Occipital lobe (tissue), 2 donors: ENCODE results near the gene EFCAB14. TPM values are rescaled to one million over a fixed set of nuclear protein-coding genes. Genes with fewer than 3 reads are reported as not detected.
"Not testable (repeated sequence)": the region's sequence is repeated elsewhere in the genome, so short reads cannot be mapped to it uniquely, and the experiment has no call there.

Source experiments
- DNase-seq: peaks from one replicate; lab custom pipeline; 2025; lab: John Stamatoyannopoulos, UW
- total RNA-seq: library from RNA; depleted of rRNA; stranded (reverse); fragments of >200 nt; gene quantifications from one replicate; pipeline ENCODE4 v1.2.3, GENCODE V29; 2014

Gene EFCAB14
- total RNA-seq, 1 donor from 2014 or later = 13.6 TPM

DNA sequence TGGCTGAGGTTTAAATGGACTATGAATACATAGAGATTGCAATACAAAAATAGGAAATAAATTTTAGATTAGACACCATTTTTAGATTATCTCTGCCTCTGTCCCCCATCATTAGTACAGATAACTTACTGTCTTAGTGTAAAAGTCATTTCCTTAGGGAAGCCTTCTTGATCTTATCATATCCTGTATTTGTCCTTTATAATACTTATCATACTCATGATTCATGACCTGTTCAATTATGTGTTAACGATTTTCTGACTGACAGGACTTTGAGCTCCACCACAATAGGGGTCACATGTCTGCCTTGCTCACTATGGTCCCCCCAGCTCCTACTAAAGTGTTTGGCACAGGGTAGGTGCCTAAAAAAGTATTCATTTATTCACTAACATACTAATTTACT lies 32.7 kb downstream of the EFCAB14 start:
- no peak for DNase-seq

DNA sequence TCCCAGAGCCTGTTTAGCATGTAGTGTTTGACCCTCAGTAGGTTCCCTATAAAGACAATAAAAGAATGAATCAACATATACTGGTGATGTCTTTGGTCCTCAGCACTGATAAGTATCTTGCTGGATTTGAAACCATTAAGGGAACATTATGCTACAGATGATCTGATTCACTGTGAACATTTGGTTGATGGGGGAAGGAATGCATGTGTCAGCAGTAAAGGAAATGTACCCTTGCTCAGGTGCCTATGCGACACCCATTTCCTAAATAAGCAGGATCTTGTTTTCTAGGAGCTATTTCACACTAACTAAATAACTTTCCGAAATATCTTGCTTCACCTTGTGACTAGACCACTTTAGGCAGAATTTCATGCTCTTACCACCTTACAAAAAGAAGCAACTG lies 34.2 kb downstream of the EFCAB14 start:
- no peak for DNase-seq

DNA sequence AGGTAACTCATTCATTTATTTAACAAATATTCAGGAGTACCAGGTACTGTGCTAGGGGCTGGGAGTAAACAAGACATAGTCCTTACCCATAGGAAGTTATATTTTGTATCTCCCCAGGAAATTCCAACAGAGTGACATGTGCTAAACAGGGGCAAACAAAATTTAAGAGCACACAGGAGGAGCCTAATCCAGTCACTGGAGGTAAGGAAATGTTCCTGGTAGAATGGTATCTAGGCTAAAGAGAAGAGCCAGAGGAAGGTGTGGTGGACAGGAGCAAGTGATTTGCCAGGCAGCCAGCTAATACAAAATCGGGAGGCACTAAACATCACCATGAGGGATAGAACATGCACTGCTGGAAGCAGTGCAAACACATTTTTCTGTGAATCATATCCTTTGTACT lies 36.9 kb downstream of the EFCAB14 start:
- no peak for DNase-seq

DNA sequence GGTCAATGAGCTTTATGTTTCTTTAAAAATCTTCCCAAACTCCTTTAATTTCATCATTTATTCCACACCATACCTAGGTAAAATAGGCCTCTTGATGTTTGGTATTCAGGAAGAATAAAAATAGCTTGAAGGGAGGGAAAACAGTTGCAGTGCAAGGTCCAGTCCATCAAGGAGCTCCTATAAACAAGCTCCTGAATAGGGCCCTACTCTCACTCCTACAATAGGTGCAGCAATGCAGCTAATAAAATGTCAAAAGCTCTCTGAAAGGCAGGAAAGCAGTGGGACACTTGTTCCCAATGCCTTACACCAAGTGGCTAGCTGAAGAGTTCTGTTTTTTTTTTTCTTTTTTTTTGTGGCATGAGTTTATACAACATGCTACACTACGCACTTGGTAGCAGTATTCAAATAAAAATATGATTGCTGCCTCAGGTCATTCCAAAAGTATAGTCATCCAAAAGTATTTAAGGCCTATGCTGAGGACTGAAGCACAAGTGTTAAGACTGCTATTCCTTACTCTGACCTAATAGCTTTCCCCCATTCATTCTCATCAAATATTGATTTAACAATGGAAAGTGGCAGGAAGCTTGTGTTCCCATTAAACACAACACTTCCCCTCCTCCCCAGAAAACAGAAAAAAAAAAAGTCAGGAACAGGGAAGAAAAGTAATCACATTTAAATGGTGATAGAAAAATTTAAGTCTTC lies 37.4 kb downstream of the EFCAB14 start:
- no peak for DNase-seq

DNA sequence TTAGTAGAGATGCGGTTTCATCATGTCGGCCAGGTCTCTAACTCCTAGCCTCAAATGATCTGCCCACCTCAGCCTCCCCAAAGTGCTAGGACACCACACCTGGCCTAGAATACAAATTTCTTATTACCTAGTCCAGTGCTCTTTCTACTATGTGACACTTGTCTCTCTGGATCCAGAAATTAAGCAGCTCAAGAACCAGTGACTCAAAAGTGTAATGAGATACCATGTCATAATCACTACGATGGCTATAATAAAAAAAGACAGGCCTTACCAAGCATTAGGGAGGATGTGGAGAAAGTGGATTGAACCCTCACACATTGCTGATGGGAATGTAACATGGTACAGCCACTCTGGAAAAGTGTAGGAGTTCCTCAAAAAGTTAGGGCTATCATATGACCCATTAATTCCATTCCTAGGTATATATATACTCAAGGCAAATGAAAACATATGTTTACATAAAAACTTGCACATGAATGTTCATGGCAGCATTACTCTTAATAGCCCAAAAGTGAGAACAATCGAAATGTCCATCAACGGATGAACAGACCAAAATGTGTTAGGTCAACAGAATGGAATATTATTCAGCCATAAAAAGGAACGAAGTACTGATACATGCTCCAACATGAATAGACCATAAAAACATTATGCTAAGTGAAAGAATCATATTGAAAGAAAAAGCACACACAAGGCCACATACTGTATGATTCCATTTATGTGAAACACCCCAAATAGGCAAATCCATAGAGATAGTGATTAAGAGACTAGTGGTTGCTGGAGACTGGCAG lies 38.9 kb downstream of the EFCAB14 start:
- DNase-seq = no peak

DNA sequence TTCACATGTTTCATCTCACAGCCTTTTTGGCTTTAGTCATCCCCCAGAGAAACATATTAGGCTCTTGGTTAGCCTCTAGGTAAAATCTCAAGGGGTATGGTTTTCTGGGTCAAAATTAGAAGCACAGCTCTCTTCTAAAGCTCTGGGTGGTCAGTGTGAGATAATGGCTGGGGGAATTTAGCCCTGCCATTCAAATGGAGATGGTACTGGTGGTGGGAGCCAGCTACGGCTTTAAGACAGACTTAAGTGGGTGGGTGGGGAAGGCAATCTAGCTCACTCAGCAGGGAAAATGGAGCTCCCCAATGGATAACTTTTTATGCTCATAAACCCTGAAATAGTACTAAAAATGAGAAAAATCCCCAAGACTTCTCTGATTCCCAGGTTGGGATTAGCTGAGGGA lies 41.6 kb downstream of the EFCAB14 start:
- no peak for DNase-seq

DNA sequence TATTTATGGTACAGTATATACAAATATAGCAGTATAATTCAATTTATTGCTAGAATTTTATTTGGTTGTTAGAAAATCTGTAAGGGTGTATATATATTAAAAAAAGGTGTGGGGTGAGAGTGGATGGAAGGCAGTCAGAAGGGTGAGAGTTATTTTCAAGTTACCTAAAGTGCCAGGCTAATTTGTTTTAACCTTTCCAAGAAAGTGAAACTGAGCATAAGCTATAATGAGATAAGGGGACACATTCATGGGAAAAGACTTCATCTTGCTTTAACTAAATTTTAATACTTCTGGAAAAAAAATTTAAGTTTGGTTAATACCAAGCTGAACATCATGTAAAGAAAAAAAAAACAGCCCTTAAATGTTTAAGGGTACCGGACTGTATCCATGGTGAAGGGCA lies 42.4 kb downstream of the EFCAB14 start:
- no peak for DNase-seq

DNA sequence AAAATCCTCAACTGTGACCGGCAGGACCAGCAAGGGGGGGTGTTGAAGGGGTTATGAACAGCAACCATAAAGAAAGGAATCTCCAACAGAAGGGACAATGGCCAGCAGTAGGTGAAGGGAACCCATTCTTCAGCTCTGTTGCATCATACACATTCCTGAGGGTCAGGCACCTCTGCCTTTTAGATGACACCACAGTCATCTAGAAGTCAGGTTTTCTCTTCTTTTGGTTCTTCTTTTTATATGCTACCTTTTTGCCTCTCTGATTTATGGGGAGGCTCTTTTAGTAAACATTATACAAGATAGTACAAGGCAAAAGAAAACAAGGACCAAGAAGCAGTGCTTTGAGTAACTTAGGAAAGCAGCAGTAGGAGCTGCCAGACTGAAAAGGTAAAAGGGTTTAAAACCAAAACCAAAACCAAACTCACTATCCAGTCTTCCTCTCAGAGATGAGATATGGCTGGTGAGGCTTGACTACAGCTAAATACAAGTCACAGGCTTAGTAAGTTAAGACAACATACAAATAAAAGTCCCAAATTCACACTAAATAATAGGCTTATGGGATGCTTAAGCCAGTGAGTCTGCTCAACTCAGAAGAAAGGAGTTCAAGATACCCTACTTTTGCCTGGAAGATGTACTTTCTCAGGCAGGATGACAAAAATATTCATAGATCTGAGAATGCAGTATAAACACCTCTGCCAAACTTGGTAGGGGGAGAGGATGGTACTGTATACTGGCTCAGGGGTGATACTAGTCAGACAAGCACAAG lies 43.2 kb downstream of the EFCAB14 start:
- DNase-seq = no peak

DNA sequence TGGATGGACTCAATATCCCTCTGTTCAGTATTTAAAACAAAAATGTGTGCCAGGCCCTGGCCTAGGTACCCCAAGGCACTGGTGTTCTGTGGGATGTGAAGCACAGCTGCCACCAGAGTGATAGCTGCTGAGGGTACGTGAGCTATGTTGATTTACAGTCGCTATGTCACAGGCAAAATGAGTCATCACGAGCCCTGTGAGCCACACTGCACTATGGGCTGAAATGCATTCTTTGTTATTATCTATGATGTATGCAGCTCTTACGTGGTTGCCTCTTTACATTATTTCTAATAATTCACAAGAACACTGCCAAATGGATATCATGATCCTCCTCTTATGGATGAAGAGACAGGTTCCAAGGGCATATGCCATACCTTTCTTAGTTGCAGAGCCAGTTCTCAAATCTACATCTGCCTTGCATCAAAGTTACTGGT lies 45.1 kb downstream of the EFCAB14 start:
- DNase-seq = no peak

DNA sequence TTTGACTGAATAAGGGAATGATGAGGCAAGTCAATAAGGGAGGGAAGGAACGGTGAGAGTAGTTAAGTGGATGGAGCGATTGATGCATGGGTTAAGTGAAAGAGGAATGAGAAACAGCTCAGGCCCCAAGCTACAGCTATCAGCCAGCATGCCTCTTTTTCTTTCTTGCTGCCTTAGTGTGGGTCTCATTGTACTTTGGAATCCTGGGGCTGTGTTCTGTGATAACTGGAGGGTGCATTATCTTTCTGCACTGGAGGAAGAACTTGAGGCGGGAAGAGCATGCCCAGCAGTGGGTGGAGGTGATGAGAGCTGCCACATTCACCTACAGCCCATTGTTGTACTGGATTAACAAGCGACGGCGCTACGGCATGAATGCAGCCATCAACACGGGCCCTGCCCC lies 46.2 kb downstream of the EFCAB14 start:
- no peak for DNase-seq

DNA sequence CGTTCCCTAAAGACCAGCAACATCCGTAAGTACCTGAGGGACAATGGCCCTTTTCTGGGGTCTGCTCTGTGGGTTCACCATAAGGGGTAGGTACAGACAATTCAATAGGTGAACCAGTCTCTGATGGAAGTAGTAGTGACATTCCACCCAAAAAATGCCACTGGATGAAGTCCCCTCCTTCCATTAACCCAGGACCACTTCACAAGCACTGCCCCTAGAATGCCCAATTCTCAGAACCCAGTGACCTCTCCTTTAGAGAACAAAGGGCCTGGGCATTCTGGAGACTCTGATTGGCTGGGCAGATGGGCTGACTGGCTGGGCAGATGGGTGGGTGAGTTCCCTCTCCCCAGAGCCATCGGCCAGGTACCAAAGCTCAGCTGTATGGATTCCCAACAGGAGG lies 47.4 kb downstream of the EFCAB14 start, which contains the start of gene TEX38:
Gene TEX38 (plus strand): TSS at position 301 of the 400 bp plus-strand sequence. CDS start 81 bp downstream, at position 382.
- DNase-seq = no peak

DNA sequence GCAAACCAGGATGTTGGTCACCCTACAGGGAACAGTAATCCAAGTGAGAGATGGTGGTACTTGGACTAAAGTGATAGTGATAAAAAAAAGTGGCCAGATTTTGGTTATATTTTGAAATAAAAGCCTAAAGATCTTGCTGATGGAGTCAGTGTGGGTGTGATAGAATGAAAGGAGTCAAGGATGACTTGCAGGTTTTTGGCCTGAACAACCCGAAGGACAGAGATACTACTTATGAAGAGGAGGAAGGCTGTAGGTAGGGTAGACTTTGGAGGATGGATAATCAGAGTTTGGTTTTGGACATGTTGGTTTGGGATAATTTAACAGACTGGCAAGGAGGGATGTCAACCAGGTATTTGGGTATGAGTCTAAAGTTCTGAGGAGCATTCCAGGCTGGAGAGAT lies 48.8 kb downstream of the EFCAB14 start:
- no peak for DNase-seq

DNA sequence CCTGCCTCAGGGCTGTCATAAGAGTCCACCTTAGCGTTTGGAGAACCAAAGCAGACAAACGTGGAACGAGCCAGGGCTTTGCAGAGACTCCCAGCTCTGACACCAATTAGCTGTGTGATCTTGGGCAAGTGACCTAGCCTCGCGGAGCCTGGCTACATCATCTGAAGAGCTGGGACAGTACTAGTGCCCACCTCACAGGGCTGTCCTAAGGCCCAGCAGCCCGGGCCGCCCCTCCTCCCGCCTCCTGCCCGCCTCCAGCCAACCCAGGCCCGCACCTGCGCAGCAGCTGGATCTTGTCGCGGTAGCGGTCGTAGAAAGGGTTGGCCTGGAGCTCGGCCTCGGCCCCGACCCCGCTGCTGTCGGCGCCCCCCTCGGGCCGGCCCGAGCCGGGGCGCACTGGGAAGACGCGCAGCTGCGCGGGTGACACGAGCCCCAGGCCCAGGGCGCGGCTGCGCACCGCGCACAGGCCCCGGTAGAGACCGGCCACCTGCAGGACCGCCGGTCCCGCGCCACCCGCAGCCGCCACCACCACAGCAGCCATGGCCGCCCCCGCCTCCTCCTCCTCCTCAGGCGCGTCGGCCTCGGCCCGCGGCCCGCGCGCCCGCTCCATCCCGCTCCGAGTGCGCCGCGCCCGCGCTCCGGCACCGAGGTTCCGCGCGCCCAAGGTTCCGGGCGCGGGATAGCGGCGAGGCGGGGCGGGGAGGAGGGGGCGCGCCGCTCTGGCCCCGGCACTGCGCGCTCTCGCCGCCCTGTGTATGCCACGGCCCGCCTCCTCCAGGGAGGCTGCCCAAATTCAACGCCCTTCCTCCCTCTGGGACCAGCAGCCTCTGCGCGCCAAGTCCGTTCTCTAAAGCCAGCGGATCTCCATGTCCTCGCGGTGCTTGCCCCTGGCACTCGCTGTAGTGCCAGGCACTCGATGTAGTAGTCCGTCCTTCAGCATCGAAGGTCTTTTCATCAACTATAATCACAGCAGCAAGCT lies 50.8 kb downstream of the EFCAB14 start, which contains the start of gene ATPAF1:
Gene ATPAF1 (minus strand): TSS at position 583 of the 979 bp plus-strand sequence. CDS start 42 bp downstream, at position 541.
- peak; percentile 60 for DNase-seq

DNA sequence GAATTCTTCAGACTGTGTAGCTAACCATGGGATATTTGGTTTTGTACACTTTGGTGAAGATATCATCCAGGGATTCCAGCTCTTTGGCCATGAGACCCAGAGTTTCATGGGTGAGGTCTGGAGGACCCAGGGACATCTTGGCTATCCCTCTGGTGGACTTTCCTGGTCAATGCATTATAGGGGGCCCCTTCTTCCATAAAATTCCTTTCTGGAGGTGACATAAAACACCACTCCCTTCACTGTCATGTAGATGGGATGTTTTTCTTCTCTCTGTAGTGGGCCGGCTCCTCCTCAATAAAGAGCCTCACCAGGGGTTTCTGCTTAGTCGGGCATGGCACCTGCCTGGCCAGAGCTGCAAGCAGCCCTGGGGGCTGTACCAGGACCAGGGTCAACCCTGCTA lies 52.9 kb downstream of the EFCAB14 start:
- DNase-seq = no peak

DNA sequence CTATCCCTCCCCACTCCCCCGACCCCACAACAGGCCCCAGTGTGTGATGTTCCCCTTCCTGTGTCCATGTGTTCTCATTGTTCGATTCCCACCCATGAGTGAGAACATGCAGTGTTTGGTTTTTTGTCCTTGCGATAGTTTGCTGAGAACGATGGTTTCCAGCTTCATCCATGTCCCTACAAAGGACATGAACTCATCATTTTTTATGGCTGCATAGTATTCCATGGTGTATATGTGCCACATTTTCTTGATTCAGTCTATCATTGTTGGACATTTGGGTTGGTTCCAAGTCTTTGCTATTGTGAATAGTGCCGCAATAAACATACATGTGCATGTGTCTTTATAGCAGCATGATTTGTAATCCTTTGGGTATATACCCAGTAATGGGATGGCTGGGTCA lies 56.0 kb downstream of the EFCAB14 start:
- DNase-seq = not testable (repeated sequence)

DNA sequence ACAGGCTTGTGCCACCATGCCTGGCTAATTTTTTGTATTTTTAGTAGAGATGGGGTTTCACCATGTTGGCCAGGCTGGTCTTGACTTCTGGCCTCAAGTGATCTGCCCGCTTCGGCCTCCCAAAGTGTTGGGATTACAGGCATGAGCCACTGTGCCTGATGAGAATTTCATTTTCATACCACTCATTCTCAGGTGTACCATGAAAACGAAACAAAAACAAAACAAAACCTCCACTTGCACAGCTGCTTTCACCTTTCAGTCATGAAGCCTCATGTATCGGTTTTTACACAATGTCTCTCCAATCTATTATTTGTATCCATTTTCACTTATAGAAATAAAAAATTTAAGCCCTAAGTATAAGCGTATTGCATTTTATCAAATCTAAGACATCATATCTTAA lies 58.8 kb downstream of the EFCAB14 start:
- DNase-seq = not testable (repeated sequence)

DNA sequence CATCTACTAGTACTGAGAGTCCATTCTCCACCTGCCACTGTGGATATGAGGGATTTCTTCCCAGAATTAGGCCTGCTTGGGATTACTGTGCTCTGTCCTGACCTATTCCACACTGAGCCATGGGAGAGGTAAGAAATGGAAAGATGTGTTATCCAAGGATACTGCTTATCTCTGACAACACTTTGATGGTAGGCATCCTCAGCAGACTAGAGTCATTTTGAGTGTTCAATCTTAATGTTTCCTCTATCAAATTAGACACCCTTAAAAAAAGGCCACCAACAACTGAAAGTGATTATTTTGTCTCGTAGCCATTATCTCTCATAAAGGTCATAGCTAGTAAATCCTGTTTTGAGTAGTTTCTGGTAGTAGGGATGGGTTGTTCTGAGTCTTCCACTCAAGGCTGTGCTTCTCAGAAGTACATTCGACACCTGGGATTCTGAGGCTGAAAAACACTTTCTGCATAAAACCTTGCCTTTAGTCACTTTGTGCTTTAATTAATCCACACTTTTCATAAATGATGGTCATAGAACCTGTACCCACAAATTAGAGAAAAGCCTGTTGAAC lies 59.5 kb downstream of the EFCAB14 start:
- DNase-seq = no peak

DNA sequence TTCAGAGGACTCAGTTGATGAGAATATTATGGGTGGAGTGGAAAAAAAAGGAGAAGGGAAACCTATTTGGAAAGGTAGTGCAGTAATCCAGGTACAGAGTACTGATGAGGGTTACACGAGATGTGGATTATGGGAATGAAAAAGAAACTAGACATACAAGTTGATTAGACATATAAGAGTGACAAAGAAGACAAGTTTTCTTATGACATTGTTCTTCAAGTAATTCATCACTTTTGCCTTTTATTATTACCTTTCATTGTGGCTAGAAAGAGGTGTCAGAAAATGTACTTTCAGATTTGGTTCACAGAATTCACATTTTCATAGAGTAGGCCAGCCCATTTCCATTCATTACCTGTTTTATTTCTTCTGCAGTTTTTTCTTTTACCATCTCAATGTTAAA lies 61.1 kb downstream of the EFCAB14 start:
- no peak for DNase-seq

DNA sequence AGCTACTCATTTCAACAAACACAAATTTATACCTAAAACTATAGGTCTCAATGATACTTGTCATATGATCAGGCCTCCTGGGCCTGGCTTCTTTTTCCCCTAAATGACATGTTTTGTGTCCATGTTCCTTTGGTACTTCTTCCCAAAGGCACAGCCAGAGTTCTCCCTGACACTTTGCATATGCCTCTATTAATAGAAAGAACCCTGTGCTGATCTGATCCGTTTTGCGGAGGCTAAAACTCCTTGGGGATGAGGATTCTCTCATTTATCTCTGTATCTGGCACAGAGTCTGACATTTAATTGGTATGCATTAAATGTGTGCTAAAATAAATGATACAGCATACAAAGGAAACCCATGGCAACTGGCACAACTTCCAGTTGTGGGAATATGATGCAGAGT lies 62.3 kb downstream of the EFCAB14 start:
- no peak for DNase-seq

DNA sequence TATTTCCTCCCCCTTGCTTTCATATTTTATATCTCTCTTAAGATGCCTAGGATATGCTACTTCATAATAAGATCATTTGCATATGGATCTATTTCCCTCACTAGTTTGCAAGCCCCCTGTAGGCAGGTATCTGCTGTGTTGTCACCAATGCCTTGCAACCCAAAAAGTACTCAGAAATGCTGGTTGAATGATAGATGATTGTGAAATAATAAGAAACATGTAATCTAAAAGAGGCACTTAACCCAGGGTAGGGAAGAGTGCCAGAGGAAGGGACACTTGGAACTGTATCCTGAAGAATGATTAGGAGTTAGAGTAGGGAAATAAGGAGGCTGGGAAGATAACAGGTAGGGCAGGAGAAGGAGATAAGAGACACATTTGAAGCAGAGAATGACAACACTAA lies 63.1 kb downstream of the EFCAB14 start:
- DNase-seq = no peak
